Measurements from ENCODE around the gene ATP11B.

GRCh38 chr3:182908471-182908870 lies 115.2 kb downstream of the ATP11B start:
- TF ChIP-seq, protein P1, sequence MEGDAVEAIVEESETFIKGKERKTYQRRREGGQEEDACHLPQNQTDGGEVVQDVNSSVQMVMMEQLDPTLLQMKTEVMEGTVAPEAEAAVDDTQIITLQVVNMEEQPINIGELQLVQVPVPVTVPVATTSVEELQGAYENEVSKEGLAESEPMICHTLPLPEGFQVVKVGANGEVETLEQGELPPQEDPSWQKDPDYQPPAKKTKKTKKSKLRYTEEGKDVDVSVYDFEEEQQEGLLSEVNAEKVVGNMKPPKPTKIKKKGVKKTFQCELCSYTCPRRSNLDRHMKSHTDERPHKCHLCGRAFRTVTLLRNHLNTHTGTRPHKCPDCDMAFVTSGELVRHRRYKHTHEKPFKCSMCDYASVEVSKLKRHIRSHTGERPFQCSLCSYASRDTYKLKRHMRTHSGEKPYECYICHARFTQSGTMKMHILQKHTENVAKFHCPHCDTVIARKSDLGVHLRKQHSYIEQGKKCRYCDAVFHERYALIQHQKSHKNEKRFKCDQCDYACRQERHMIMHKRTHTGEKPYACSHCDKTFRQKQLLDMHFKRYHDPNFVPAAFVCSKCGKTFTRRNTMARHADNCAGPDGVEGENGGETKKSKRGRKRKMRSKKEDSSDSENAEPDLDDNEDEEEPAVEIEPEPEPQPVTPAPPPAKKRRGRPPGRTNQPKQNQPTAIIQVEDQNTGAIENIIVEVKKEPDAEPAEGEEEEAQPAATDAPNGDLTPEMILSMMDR (IDR thresholded peaks at IDR 0.05): no peak
- TF ChIP-seq, protein P2, sequence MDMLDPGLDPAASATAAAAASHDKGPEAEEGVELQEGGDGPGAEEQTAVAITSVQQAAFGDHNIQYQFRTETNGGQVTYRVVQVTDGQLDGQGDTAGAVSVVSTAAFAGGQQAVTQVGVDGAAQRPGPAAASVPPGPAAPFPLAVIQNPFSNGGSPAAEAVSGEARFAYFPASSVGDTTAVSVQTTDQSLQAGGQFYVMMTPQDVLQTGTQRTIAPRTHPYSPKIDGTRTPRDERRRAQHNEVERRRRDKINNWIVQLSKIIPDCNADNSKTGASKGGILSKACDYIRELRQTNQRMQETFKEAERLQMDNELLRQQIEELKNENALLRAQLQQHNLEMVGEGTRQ (IDR thresholded peaks at IDR 0.05): no peak
- TF ChIP-seq, protein P3, sequence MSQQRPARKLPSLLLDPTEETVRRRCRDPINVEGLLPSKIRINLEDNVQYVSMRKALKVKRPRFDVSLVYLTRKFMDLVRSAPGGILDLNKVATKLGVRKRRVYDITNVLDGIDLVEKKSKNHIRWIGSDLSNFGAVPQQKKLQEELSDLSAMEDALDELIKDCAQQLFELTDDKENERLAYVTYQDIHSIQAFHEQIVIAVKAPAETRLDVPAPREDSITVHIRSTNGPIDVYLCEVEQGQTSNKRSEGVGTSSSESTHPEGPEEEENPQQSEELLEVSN (IDR thresholded peaks at IDR 0.05; ENCODE audit: borderline replicate concordance, low read depth): no peak
- no peak for TF ChIP-seq MAX (IDR thresholded peaks at IDR 0.05)
- no peak for TF ChIP-seq MAFK (IDR thresholded peaks at IDR 0.05; ENCODE audit: partially characterized antibody)
- TF ChIP-seq CEBPB (IDR thresholded peaks at IDR 0.05): no peak
- TF ChIP-seq POLR2A (IDR thresholded peaks at IDR 0.05; ENCODE audit: low read length): no peak
- no peak for TF ChIP-seq RFX5 (IDR thresholded peaks at IDR 0.05)
- no peak for TF ChIP-seq PBX3 (IDR thresholded peaks at IDR 0.05)
- TF ChIP-seq, protein P4, sequence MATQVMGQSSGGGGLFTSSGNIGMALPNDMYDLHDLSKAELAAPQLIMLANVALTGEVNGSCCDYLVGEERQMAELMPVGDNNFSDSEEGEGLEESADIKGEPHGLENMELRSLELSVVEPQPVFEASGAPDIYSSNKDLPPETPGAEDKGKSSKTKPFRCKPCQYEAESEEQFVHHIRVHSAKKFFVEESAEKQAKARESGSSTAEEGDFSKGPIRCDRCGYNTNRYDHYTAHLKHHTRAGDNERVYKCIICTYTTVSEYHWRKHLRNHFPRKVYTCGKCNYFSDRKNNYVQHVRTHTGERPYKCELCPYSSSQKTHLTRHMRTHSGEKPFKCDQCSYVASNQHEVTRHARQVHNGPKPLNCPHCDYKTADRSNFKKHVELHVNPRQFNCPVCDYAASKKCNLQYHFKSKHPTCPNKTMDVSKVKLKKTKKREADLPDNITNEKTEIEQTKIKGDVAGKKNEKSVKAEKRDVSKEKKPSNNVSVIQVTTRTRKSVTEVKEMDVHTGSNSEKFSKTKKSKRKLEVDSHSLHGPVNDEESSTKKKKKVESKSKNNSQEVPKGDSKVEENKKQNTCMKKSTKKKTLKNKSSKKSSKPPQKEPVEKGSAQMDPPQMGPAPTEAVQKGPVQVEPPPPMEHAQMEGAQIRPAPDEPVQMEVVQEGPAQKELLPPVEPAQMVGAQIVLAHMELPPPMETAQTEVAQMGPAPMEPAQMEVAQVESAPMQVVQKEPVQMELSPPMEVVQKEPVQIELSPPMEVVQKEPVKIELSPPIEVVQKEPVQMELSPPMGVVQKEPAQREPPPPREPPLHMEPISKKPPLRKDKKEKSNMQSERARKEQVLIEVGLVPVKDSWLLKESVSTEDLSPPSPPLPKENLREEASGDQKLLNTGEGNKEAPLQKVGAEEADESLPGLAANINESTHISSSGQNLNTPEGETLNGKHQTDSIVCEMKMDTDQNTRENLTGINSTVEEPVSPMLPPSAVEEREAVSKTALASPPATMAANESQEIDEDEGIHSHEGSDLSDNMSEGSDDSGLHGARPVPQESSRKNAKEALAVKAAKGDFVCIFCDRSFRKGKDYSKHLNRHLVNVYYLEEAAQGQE (IDR thresholded peaks at IDR 0.05): no peak
- no peak for TF ChIP-seq RAD21 (conservative IDR thresholded peaks at IDR 0.05 in 1 of 2, IDR thresholded peaks at IDR 0.05 in 1 of 2)

All from A549 (cell line).